Hematopoietic multipotent progenitor cell treated with erythropoietin and hydrocortisone succinate and interleukin-3 and kit ligand, for 6 days (in vitro differentiated cells): ENCODE measurements around the gene C16orf90.
"Not testable (repeated sequence)": the region's sequence is repeated elsewhere in the genome, so short reads cannot be mapped to it uniquely, and the experiment has no call there.

Experiments used
- DNase-seq: peaks from one replicate; pipeline ENCODE4 v3.0.0-alpha.2; 2015

C16orf90 gene

DNA sequence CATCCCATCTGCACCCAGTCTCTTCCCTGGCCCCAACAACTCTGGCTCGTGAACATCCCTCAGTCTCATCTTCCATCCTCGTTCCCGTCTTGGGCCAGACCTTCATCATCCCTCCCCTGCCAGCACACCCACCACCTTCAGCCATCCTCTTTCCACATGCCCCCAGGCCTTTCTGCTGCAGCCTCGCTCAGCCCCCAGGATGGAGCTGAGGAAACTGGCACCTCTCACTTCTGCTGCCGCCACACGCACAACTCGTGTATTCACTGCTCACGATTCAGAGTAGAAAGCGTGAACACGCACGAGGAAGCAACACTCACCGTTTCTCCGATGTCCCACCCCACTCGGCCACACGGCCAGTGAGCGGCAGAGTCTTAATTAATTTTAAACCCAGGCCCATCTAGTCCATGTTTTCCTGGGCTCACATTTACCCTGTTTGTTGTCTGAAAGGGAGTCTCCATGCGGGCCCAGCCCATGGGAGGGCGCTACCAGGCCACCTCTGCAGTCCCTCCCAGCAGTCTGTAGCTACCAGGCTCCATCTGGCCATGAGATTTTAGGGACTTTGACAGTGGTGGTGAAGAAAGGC, 12.5 kb downstream of the C16orf90 start:
- no peak for DNase-seq

- no peak for DNase-seq
These were observed 13.3 kb downstream of the C16orf90 start for GRCh38 chr16:3481696-3482658.

GRCh38 chr16:3480901-3481695, 14.2 kb downstream of the C16orf90 start:
- no peak for DNase-seq

GRCh38 chr16:3479654-3480216, 15.6 kb downstream of the C16orf90 start:
- no peak for DNase-seq

DNA sequence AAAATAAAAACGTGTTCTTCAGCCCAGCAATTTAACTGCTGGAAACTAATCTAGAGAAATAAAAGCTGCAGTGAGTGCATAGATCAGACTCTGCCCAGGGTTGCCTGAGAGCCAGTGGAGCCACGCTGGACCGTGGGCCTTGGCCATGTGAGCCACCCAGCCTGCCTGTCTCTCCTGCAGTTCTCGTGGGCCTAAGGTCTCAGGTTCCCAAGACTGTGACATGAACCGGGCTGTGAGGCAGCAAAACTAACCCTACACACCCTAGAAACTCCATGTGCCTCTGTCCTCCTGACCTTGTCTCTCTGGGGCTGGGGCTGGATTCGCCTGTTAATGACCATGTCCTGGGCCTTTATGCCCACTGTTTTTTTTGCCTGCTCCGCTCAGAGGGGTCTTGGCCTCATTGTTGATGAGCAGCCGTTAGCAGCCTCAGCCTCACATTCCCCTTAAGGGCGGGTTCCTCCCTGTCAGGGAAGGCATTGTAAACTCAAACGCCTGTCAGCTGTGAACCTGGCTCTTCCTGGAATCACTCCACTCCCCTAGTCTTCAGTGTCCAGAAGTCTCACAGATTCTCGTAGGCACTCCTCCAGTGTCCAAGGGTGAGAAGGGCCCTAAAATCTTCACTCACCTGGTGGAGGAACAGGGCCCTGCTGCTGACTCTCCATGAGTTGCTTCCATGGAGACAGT, 16.9 kb downstream of the C16orf90 start:
- no peak for DNase-seq

DNA sequence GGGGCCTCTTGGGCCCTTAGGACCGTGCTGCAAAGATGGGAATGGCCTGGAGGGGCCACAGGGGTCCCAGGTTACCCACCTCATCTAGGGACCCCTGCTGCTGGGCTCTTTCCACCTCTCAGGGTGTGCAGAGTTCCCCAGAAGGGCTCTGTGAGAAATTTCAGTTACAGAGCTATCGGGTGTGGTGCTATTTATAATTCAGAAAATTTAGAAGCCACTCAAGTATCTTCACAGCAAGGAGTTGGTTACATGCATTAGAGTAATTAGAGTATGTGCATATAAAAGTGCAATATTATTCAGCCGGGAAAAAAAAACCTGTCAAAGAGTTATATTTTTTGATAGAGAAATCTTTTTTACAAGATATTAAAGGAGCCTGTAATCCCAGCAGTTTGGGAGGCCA, 18.9 kb downstream of the C16orf90 start:
- no peak for DNase-seq

DNA sequence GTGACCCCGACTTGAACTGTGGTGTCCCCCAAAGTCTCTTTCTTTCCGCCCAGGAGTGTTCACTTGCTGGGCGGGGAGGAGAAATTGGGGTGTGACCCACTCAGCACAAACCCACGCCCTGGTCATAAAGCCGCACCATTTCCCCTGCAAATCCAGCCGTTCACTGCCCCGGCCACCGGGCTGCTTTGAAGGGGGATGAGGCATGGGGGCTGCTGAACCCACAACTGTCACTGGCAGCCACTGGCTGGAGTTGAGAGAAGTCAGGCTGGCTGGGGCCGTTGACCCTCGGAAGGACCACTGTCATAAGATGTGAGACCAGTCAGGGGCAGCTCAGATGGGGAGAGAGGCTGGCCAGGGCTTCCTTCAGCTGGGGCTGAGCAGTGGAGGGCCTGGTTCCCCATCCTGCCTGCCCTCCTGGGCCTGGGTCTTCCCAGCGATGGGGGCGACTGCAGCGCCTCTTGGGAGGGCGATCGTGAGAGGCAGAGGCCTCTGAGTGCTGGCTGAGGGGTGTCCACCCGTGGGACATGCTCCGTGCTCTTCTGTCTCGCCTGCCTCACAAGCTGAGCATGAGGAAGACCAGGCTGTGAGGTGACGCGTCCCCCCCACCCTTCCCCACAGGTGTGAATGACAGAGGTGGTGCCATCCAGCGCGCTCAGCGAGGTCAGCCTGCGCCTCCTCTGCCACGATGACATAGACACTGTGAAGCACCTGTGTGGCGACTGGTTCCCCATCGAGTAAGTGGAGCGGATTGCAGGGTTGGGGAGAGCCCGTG, 19.5 kb downstream of the C16orf90 start:
- no peak for DNase-seq

DNA sequence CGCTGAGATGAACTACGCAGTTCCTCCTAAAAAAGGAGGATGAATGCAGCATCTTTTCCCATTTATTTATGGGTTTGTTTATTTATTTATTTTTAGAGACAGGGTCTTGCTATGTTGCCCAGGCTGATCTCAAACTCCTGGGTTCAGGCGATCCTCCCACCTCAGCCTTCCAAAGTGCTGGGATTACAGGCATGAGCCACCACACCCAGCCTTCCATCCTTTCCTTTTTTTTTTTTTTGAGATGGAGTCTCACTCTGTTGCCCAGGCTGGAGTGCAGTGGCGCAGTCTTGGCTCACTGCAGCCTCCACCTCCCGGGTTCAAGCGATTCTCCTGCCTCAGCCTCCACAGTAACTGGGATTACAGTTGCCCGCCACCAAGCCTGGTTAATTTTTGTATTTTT, 20.4 kb downstream of the C16orf90 start:
- DNase-seq: not testable (repeated sequence)

DNA sequence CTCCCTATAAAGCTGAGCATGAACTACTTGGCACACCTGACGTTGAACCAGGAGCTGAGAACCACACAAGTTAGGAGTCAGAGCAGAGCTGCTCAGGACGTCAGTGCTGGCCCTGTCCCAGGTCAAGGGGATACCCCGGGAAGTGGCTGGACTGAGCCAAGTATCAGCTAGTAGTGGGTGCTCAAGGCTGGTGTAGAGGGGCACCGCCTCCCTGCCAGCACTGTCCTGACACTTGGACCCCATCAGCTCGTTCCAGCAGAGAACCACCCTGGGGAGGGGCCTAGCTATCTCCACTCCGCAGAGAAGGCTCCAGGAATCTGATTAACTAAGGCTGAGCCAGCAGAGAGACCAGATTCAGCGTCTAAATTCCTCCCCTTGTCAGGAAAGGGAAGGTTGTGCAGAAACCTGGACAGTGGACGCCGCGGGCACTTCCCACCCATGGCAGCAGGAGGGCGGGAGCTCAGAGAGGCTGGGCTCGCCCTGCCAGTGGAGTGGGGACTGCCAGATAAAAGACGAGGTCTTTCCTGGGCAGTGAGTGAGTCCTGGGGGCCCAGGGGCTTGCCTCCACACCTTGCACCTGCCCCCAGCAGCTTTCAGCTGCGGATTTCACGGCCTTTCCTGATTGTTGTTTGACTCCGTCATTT, 21.0 kb downstream of the C16orf90 start:
- peak; percentile 89 for DNase-seq

DNA sequence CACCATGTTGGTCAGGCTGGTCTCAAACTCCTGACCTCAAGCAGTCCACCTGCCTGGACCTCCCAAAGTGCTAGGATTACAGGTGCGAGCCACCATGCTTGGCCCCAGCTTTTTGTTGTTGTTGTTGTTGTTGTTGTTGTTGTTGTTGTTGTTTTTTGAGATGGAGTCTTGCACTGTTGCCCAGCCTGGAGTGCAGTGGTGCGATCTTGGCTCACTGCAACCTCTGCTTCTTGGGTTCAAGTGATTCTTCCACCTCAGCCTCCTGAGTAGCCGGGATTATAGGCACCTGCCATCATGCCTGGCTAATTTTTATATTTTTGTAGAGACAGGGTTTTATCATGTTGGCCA, 21.7 kb downstream of the C16orf90 start:
- DNase-seq: not testable (repeated sequence)

DNA sequence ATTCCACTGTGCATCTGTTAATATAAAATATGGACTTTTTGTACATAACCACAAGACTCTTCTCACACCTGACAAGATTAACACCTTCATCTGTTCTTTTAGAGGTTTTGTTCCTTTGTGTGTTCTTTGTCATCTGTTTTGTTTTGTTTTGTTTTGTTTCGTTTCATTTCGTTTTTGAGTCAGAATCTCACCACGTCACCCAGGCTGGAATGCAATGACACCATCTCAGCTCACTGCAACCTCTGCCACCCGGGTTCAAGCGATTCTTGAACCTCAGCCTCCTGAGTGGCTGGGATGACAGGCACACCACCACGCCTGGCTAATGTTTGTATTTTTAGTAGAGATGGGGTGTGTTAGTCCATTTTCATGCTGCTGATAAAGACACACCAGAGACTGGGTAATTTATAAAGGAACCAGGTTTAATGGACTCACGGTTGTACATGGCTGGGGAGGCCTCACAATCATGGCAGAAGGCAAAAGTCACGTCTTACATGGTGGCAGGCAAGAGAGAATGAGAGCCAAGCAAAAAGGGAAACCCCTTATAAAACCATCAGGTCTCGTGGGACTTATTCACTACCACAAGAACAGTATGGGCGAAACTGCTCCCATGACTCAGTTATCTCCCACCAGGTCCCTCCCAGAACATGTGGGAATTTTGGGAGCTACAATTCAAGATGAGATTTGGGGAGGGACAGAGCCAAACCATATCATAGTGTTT, 22.3 kb downstream of the C16orf90 start:
- DNase-seq: no peak

- DNase-seq: no peak
These were observed 23.6 kb downstream of the C16orf90 start for GRCh38 chr16:3471518-3472176.

DNA sequence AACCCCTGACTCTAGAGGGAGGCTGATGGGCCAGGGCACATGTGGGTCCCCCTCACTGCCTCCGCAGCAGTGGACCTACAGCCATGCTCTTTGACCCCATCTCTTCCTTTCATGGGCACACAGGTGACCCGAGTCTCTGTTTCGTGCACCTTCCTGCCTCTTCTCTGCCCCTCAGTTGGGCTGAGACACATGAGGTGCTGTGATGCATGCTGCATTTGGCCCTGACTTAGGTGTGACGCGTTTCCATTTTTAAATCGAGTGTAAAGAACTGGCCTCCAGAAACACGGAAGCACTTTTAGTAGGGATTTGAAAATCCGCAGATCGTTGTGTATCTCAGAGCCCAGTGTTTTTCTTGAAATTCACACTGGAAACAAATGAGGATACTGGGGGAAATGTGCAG, 24.6 kb downstream of the C16orf90 start:
- no peak for DNase-seq

- DNase-seq: no peak
These were observed 25.6 kb downstream of the C16orf90 start for GRCh38 chr16:3469736-3470135.

DNA sequence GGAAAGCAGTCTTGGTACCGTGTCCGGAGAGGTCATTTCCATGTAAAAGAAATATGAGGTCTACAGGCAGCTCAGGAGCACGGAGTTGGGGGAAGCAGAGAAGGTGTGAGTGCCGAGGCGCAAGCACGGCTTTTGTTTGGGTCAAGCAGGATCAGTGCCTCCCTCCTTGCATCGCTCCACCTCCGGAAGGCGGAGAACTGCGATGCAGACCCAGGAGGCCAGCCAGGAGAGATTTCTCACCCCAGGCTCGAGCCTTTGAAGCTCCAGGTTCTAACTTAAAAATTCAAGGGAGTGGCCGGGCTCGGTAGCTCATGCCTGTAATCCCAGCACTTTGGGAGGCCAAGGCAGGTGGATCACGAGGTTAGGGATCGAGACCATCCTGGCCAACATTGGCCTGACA, 26.8 kb downstream of the C16orf90 start:
- no peak for DNase-seq

- peak; percentile 67 for DNase-seq
These were observed 27.4 kb downstream of the C16orf90 start for GRCh38 chr16:3467921-3468320.

DNA sequence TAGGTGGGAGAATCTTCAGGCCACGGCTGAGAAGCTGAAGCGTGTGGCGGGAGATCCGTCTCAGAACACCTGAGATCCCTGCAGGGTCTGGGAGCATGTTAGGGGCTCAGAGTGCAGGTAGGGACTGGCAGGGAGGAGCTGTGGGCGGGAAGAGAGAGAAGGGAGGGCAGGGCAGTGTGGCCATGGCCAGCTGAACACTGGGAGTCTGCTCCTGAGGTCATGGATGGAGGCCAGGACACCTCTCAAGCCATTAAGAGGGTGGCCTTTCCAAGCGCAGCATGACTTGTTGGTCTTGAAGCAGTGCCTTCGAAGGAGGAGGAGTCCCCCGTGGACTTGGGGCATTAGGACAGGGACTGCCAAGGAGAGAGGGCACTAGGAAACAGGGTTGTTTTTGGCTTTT, 28.1 kb downstream of the C16orf90 start:
- DNase-seq: no peak

- DNase-seq: no peak
These were observed 29.2 kb downstream of the C16orf90 start for GRCh38 chr16:3465911-3466584.

DNA sequence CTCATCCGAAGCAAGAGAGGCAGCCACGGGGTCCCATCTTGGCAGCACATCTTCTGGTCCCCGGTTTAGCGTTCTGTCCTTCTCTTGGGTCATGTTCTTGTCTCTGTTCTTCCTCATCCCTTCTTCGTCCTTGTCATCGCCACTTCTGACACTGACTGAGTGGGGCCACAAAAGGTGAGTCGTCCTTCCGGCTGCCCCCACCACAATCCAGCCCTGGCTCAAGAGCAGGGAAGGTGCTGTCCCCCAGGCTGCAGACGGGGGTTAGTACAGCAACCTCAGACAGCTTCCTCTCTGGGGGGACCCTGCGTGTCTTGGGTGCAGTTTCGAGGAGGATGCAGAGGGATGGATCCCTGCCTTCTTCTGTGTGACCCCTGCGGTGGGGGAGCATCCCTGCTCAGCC, 30.0 kb downstream of the C16orf90 start:
- no peak for DNase-seq

DNA sequence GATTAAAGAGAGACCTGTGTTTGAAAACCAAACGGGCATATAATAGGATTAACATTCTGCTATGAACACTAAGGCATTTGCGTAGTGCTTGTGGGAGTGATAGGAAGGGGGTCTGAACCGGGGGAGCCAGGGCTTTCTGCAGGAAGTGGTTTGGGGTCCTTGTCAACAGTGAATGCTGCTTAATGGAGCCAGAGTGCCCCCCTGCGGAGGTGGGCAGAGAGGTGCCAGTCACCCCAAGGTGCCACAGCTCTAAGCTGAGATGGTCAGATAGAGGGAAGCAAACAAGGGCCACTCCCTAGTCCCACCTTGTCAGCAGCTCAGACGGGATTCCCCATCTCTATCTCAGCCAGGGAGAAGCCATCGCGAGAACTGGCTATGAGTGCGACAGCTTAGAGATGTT, 34.1 kb downstream of the C16orf90 start:
- DNase-seq: peak; percentile 65
